ENCODE data around the gene LIPM.

Gene LIPM

GRCh38 chr10:88865281-88865876, 62.8 kb downstream of the LIPM start:
- H3F3A ChIP-seq (ENCODE audit: low read depth) = no peaks in the 10 kb centered on the region
- no peaks in the 10 kb centered on the region for H3K9me3 ChIP-seq (ENCODE audit: insufficient read depth, low read depth, low read length)
- H4K20me1 ChIP-seq (ENCODE audit: insufficient read depth, low read length, poor library complexity, severe bottlenecking) = no peaks in the 10 kb centered on the region
- H3K79me2 ChIP-seq (ENCODE audit: insufficient read depth, low read length) = no peaks in the 10 kb centered on the region
- TF ChIP-seq EZH2phosphoT487 (IDR thresholded peaks at IDR 0.05; ENCODE audit: borderline replicate concordance) (no peak), CTCF (conservative IDR thresholded peaks at IDR 0.05; ENCODE audit: low read length) (peak; percentile 60)
- H3K36me3 ChIP-seq (ENCODE audit: insufficient read depth, low read length) = no peaks in the 10 kb centered on the region
- H3K4me1 ChIP-seq (ENCODE audit: insufficient read depth, low read length, poor library complexity, severe bottlenecking) = no peaks in the 10 kb centered on the region
- H3K27me3 ChIP-seq (ENCODE audit: insufficient read depth, low read length, poor library complexity, severe bottlenecking) = no peaks in the 10 kb centered on the region
- H3K9me2 ChIP-seq (replicated peaks; ENCODE audit: low read depth, low read length) = no peaks in the 10 kb centered on the region
- no peak overlapping the region for H2AFZ ChIP-seq (ENCODE audit: low read length)
- no peak overlapping the region for H3K9ac ChIP-seq (ENCODE audit: low read depth, low read length, poor library complexity, severe bottlenecking)
- no peak overlapping the region for H3K4me2 ChIP-seq (ENCODE audit: low read depth, low read length, poor library complexity, severe bottlenecking)
- no peak overlapping the region for H3K4me3 ChIP-seq (ENCODE audit: low read length, poor library complexity, severe bottlenecking)

- Histone ChIP-seq H3K9ac (ENCODE audit: low read depth, low read length, poor library complexity, severe bottlenecking) (no peak overlapping the region), H3K79me2 (ENCODE audit: insufficient read depth, low read length) (no peaks in the 10 kb centered on the region), H3K4me1 (ENCODE audit: insufficient read depth, low read length, poor library complexity, severe bottlenecking) (no peaks in the 10 kb centered on the region), H3F3A (ENCODE audit: low read depth) (no peaks in the 10 kb centered on the region), H3K4me3 (ENCODE audit: low read length, poor library complexity, severe bottlenecking) (no peak overlapping the region), H2AFZ (ENCODE audit: low read length) (0 out of 2 replicates have a peak overlapping the region, but pooled peaks have one; percentile 13), H3K36me3 (ENCODE audit: insufficient read depth, low read length) (no peaks in the 10 kb centered on the region), H3K9me3 (ENCODE audit: insufficient read depth, low read depth, low read length) (no peaks in the 10 kb centered on the region), H4K20me1 (ENCODE audit: insufficient read depth, low read length, poor library complexity, severe bottlenecking) (no peaks in the 10 kb centered on the region), H3K27me3 (ENCODE audit: insufficient read depth, low read length, poor library complexity, severe bottlenecking) (no peaks in the 10 kb centered on the region), H3K9me2 (replicated peaks; ENCODE audit: low read depth, low read length) (no peaks in the 10 kb centered on the region), H3K4me2 (ENCODE audit: low read depth, low read length, poor library complexity, severe bottlenecking) (no peak overlapping the region)
- no peak for TF ChIP-seq EZH2phosphoT487 (IDR thresholded peaks at IDR 0.05; ENCODE audit: borderline replicate concordance)
- TF ChIP-seq CTCF (conservative IDR thresholded peaks at IDR 0.05; ENCODE audit: low read length) = no peak
These were observed 63.9 kb downstream of the LIPM start for GRCh38 chr10:88866454-88866853.

GRCh38 chr10:88870089-88870488, 67.6 kb downstream of the LIPM start:
- Histone ChIP-seq H3K4me2 (ENCODE audit: low read depth, low read length, poor library complexity, severe bottlenecking) (no peak overlapping the region), H2AFZ (ENCODE audit: low read length) (peak overlapping the region; percentile 50), H3K79me2 (ENCODE audit: insufficient read depth, low read length) (no peaks in the 10 kb centered on the region), H3F3A (ENCODE audit: low read depth) (no peaks in the 10 kb centered on the region), H3K27me3 (ENCODE audit: insufficient read depth, low read length, poor library complexity, severe bottlenecking) (no peaks in the 10 kb centered on the region), H3K4me3 (ENCODE audit: low read length, poor library complexity, severe bottlenecking) (no peak overlapping the region), H3K9ac (ENCODE audit: low read depth, low read length, poor library complexity, severe bottlenecking) (no peak overlapping the region), H3K9me2 (replicated peaks; ENCODE audit: low read depth, low read length) (no peaks in the 10 kb centered on the region), H4K20me1 (ENCODE audit: insufficient read depth, low read length, poor library complexity, severe bottlenecking) (no peaks in the 10 kb centered on the region), H3K9me3 (ENCODE audit: insufficient read depth, low read depth, low read length) (no peaks in the 10 kb centered on the region), H3K4me1 (ENCODE audit: insufficient read depth, low read length, poor library complexity, severe bottlenecking) (peaks cover 6% of the 10 kb centered on the region), H3K36me3 (ENCODE audit: insufficient read depth, low read length) (no peaks in the 10 kb centered on the region)
- TF ChIP-seq EZH2phosphoT487 (IDR thresholded peaks at IDR 0.05; ENCODE audit: borderline replicate concordance) (no peak), CTCF (conservative IDR thresholded peaks at IDR 0.05; ENCODE audit: low read length) (no peak)
